CD14-positive monocyte (primary cell): Measurements from ENCODE around the gene SUFU. TPM values are rescaled to one million over a fixed set of nuclear protein-coding genes. Genes with fewer than 3 reads are reported as not detected.

Experiments used
- DNase-seq, 3 donors: peaks; one replicate each; pipeline ENCODE4 v3.0.0-alpha.2; 2011 to 2022
- H2AFZ ChIP-seq: 2 replicates; pipeline ENCODE4 v1.6.0; 2012; ENCODE audit warnings: mild to moderate bottlenecking, low read depth, low read length, inconsistent platforms; ENCODE audit not compliant: insufficient read depth, poor library complexity, severe bottlenecking
- H3K27ac ChIP-seq, 2 donors: 1 replicate in 1 of 2; 2 replicates in 1 of 2; pipeline ENCODE4 v1.5.1; 2012 to 2013; ENCODE audit warnings: low read length in 2 of 2, control low read depth in 1 of 2, inconsistent platforms in 1 of 2, low read depth in 1 of 2, mild to moderate bottlenecking in 1 of 2
- H3K27me3 ChIP-seq, 2 donors: one replicate each; pipeline versions ENCODE4 v1.6.0 to v1.6.1; 2011 to 2013; ENCODE audit warnings: low read length in 2 of 2; ENCODE audit not compliant: control insufficient read depth in 2 of 2, insufficient read depth in 2 of 2
- H3K36me3 ChIP-seq, 2 donors: replicated peaks in 1 of 2; 1 replicate in 1 of 2; 2 replicates in 1 of 2; pipeline versions ENCODE4 v1.5.1 to v1.6.1; 2012 to 2013; ENCODE audit warnings: low read length in 2 of 2, control low read depth in 1 of 2, inconsistent platforms in 1 of 2, mild to moderate bottlenecking in 1 of 2; ENCODE audit not compliant: insufficient read depth in 2 of 2, control insufficient read depth in 1 of 2
- H3K4me1 ChIP-seq, 2 donors: 1 replicate in 1 of 2; 2 replicates in 1 of 2; pipeline versions ENCODE4 v1.5.1 to v1.6.1; 2012 to 2013; ENCODE audit warnings: low read length in 2 of 2, control low read depth in 1 of 2, inconsistent platforms in 1 of 2, mild to moderate bottlenecking in 1 of 2, moderate library complexity in 1 of 2; ENCODE audit not compliant: insufficient read depth in 2 of 2, control insufficient read depth in 1 of 2
- H3K4me2 ChIP-seq: replicated peaks from 2 replicates; pipeline ENCODE3; 2012; ENCODE audit warnings: low read length, moderate library complexity, mild to moderate bottlenecking; ENCODE audit not compliant: poor library complexity, severe bottlenecking; ENCODE audit errors: extremely low read depth
- H3K4me3 ChIP-seq, 3 experiments: fragments of 200-600 bp in 1 of 3; sonication (generic) in 1 of 3; replicated peaks in 1 of 3; 1 replicate in 2 of 3; 2 replicates in 1 of 3; pipeline ENCODE4 v1.5.1; 2011 to 2013; ENCODE audit warnings: low read length in 3 of 3, mild to moderate bottlenecking in 3 of 3, control low read depth in 2 of 3, low read depth in 2 of 3, inconsistent platforms in 1 of 3, moderate library complexity in 1 of 3
- H3K79me2 ChIP-seq: 2 replicates; pipeline ENCODE4 v1.6.0; 2012; ENCODE audit warnings: mild to moderate bottlenecking, control low read depth, inconsistent platforms, low read length, moderate library complexity; ENCODE audit not compliant: insufficient read depth
- H3K9ac ChIP-seq: 2 replicates; pipeline ENCODE4 v1.6.0; 2017; ENCODE audit warnings: low read length, mild to moderate bottlenecking; ENCODE audit not compliant: insufficient read depth, poor library complexity, severe bottlenecking
- H3K9me3 ChIP-seq, 2 donors: replicated peaks in 1 of 2; 1 replicate in 1 of 2; 2 replicates in 1 of 2; pipeline versions ENCODE4 v1.5.1 to v1.6.1; 2012 to 2013; ENCODE audit warnings: low read length in 2 of 2, control low read depth in 1 of 2; ENCODE audit not compliant: control insufficient read depth in 1 of 2, insufficient read depth in 1 of 2
- H4K20me1 ChIP-seq: 2 replicates; pipeline ENCODE4 v1.6.0; 2012; ENCODE audit warnings: mild to moderate bottlenecking, low read length, control low read depth, moderate library complexity; ENCODE audit not compliant: insufficient read depth
- H3K27ac Mint-ChIP-seq, 7 donors: one replicate each; pipeline ENCODE4 v1.8.0; 2020; ENCODE audit warnings: mild to moderate bottlenecking in 7 of 7, mixed read lengths in 7 of 7, moderate library complexity in 6 of 7, inconsistent platforms in 2 of 7
- H3K27me3 Mint-ChIP-seq, 3 donors: one replicate each; pipeline ENCODE4 v1.8.0; 2021 to 2022; ENCODE audit warnings: low read depth in 3 of 3, mild to moderate bottlenecking in 3 of 3, mixed read lengths in 3 of 3, moderate library complexity in 3 of 3, inconsistent platforms in 1 of 3
- H3K36me3 Mint-ChIP-seq, 2 donors: one replicate each; pipeline ENCODE4 v1.8.0; 2020; ENCODE audit warnings: mixed read lengths in 2 of 2, inconsistent platforms in 1 of 2, mild to moderate bottlenecking in 1 of 2
- H3K4me1 Mint-ChIP-seq: one replicate; pipeline ENCODE4 v1.8.0; 2020; ENCODE audit warnings: mild to moderate bottlenecking, mixed read lengths
- H3K4me3 Mint-ChIP-seq, 2 donors: one replicate each; pipeline ENCODE4 v1.8.0; 2020; ENCODE audit warnings: mild to moderate bottlenecking in 2 of 2, mixed read lengths in 2 of 2, moderate library complexity in 1 of 2
- H3K9me3 Mint-ChIP-seq, 7 donors: one replicate each; pipeline ENCODE4 v1.8.0; 2020 to 2022; ENCODE audit warnings: mixed read lengths in 7 of 7, mild to moderate bottlenecking in 6 of 7, moderate library complexity in 6 of 7, inconsistent platforms in 2 of 7
- CTCF ChIP-seq: fragments of 200-600 bp; IDR thresholded peaks from one replicate; pipeline ENCODE4 v1.8.0; 2022; ENCODE audit warnings: antibody characterized with exemption, mild to moderate bottlenecking
- WGBS: methylation state at CpG from one replicate; pipeline ENCODE4 v1.1.5; 2013; ENCODE audit warnings: missing lambda C conversion rate; ENCODE audit not compliant: insufficient coverage; 5-methylcytosine and 5-hydroxymethylcytosine counted together
- intact Hi-C, 2 donors: fragments of 100-400 bp; cut with micrococcal nuclease; formaldehyde crosslinking; loops; one replicate each; pipeline versions ENCODE4 v1.15.0 to v1.15.1; 2023
- polyA plus RNA-seq, 3 donors: library from polyadenylated mRNA; depleted of rRNA in 1 of 3; unstranded in 2 of 3; stranded (reverse) in 1 of 3; fragments of 300-500 nt in 2 of 3; fragments of >200 nt in 1 of 3; fragmentation: Illumina TruSeq in 2 of 3; gene quantifications; 1 replicate in 2 of 3; 2 replicates in 1 of 3; pipeline ENCODE4 v1.2.3, GENCODE V29; 2012 to 2021

Gene SUFU
- polyA plus RNA-seq, 3 donors, result 3.2 to 10.0 (median 5.7) TPM

DNA sequence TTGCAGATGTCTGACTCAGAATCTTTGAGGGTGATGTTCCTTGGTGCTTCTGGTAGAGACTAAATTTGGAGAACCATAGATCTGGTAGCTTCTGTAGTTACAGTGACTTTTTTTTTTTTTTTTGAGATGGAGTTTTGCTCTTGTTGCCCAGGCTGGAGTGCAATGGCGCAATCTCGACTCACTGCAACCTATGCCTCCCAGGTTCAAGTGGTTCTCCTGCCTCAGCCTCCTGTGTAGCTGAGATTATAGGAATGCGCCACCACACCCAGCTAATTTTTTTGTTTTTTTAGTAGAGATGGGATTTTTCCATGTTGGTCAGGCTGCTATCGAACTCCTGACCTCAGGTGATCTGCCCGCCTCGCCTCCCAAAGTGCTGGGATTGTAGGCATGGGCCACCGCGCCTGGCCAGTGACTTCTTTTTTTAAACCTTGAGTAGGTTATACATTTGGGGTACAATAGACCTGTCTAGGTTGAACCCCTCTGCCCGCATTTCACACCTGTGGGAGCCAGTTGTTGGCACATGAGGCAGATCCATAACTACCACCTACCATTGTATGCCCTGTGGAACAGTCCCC is 47.0 kb downstream of the SUFU start:
- intact Hi-C loops, result no loop called here
- Mint-ChIP-seq H3K4me1 (peaks cover 26% of the 10 kb centered on the region), H3K27ac (no peak overlapping the region), H3K36me3 (peaks cover 39 to 46% of the 10 kb centered on the region in 2 donors), H3K4me3 (no peak overlapping the region), H3K27me3 (peaks cover 0 to 2% (median 0%) of the 10 kb centered on the region in 3 donors), H3K9me3 (peaks cover 0 to 2% (median 0%) of the 10 kb centered on the region in 7 donors)
- Histone ChIP-seq H3K36me3 (peaks cover 23 to 52% of the 10 kb centered on the region in 2 donors), H3K9me3 (no peaks in the 10 kb centered on the region), H3K4me3 (no peak overlapping the region), H3K9ac (no peak overlapping the region), H3K27ac (no peak overlapping the region), H2AFZ (no peak overlapping the region), H3K27me3 (no peaks in the 10 kb centered on the region), H3K4me2 (no peak overlapping the region), H3K4me1 (peaks cover 19 to 20% of the 10 kb centered on the region in 2 donors), H3K79me2 (peaks cover 17% of the 10 kb centered on the region), H4K20me1 (peaks cover 78% of the 10 kb centered on the region)
- WGBS, result 90% methylated on average over 2 of the region's 9 CpGs
- TF ChIP-seq CTCF, result no peak
- no peak for DNase-seq

DNA sequence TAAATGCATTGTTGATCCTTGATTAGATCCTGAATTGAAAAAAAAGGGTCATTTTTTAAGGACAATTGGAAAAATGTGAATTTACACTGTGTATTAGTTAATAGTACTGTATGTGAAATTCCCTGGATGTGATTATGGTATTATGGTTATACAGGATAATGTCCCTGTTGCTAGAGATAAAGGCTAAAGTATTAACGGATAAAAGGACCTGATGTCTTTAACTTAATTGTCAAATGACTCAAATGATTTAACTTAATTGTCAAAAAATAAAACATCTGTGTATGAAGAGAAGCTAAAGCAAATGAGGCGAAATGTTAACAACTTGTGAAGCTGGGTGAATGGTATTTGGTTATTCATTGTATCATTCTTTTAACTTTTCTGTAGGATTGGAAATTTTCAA is 48.8 kb downstream of the SUFU start:
- Mint-ChIP-seq H3K4me3 (no peak overlapping the region), H3K36me3 (peaks cover 39 to 50% of the 10 kb centered on the region in 2 donors), H3K9me3 (peaks cover 0 to 2% (median 0%) of the 10 kb centered on the region in 7 donors), H3K27ac (no peak overlapping the region), H3K27me3 (no peaks in the 10 kb centered on the region), H3K4me1 (peaks cover 22% of the 10 kb centered on the region)
- no peak for TF ChIP-seq CTCF
- Histone ChIP-seq H3K4me3 (no peak overlapping the region), H3K4me1 (peaks cover 3 to 10% of the 10 kb centered on the region in 2 donors), H3K27me3 (no peaks in the 10 kb centered on the region), H3K36me3 (peaks cover 23 to 52% of the 10 kb centered on the region in 2 donors), H3K79me2 (peaks cover 9% of the 10 kb centered on the region), H2AFZ (no peak overlapping the region), H3K27ac (no peak overlapping the region), H3K4me2 (no peak overlapping the region), H4K20me1 (peaks cover 78% of the 10 kb centered on the region), H3K9ac (no peak overlapping the region), H3K9me3 (no peaks in the 10 kb centered on the region)
- intact Hi-C loops, result no loop called here
- DNase-seq, result no peak
- no CpG with 5 or more reads among the region's 2 CpGs for WGBS
